HFFc6 (cell line): ENCODE results near the gene EPB41L2. TPM values are rescaled to one million over a fixed set of nuclear protein-coding genes. Genes with fewer than 3 reads are reported as not detected.

Experiments used
- DNase-seq: peaks from one replicate; pipeline ENCODE4 v3.0.0-alpha.2; 2018
- H3K27ac Mint-ChIP-seq: 2 replicates; pipeline ENCODE4 v1.8.0; 2020; ENCODE audit warnings: mild to moderate bottlenecking, mixed read lengths
- H3K27me3 Mint-ChIP-seq: 2 replicates; pipeline ENCODE4 v1.8.0; 2021; ENCODE audit warnings: mild to moderate bottlenecking, moderate library complexity, mixed read lengths; ENCODE audit not compliant: insufficient read depth
- H3K36me3 Mint-ChIP-seq: 2 replicates; pipeline ENCODE4 v1.8.0; 2021; ENCODE audit warnings: low read depth, mixed read lengths
- H3K4me1 Mint-ChIP-seq: 2 replicates; pipeline ENCODE4 v1.8.0; 2020; ENCODE audit warnings: low read depth, mixed read lengths
- H3K4me3 Mint-ChIP-seq: 2 replicates; pipeline ENCODE4 v1.8.0; 2020; ENCODE audit warnings: mild to moderate bottlenecking, moderate library complexity, mixed read lengths
- H3K9me3 Mint-ChIP-seq: 2 replicates; pipeline ENCODE4 v1.8.0; 2020; ENCODE audit warnings: mild to moderate bottlenecking, mixed read lengths
- CTCF ChIP-seq: fragments of 200-600 bp; sonication (generic); IDR thresholded peaks from 2 replicates; pipeline ENCODE4 v1.5.0; 2021; ENCODE audit warnings: antibody characterized with exemption, mild to moderate bottlenecking
- total RNA-seq, 6 experiments: library from RNA; stranded (reverse); fragmentation: NEBNext Ultra II Directional; extraction: Animal tissue kit (Norgen Biotek cat#: 25700); gene quantifications; 2 replicates in 1 of 6; 3 replicates in 5 of 6; pipeline ENCODE4 v1.2.3, GENCODE V29; 2021

The EPB41L2 gene
- total RNA-seq, 6 experiments from 2014 or later = 39.3 to 73.8 (median 60.7) TPM

DNA sequence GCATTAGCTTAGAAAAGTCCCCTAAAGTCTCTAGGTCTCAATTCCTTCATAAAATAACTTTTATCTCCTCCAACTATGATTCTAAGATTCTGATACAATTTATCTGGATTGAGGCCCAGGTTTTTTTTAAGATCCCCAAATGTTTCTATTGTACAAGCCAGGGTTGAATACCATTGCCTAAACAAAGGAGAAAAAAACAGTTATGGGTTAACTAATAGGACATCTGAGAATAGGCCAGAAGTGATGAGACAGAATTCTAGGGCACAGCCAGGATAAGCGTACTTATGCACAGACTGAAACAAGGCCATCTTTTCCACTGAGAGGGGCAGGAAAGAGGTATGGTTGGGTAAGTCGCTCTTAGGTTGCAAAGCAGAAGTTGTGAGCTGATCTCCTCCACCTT is 26.4 kb downstream of the EPB41L2 start:
- Mint-ChIP-seq H3K4me3 (no peak overlapping the region), H3K36me3 (peaks cover 4% of the 10 kb centered on the region; the same call in 1 of the 2 replicates), H3K9me3 (no peaks in the 10 kb centered on the region), H3K4me1 (peaks cover 25% of the 10 kb centered on the region), H3K27me3 (no peaks in the 10 kb centered on the region), H3K27ac (no peak overlapping the region)
- DNase-seq = no peak
- no peak for TF ChIP-seq CTCF

DNA sequence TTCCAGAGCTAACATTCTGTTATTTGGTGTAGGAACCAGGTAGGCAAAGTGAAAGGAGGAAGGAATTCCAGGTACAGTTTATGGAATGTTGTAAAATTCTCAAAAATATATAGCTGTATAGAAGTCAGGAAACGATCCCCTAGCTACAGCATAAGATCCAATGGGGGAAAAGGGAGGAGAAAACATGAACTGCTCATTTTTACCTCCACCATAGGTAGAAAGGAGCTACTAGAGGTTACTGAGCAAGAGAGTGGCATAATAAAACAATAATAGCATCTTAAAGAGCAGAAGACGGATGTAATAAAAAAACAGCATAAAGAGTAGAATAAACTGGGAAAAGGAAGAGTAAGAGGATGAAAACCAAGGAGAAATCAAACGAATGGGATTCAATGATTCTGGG is 26.9 kb downstream of the EPB41L2 start:
- no peak for DNase-seq
- no peak overlapping the region for H3K27ac Mint-ChIP-seq
- peaks cover 20% of the 10 kb centered on the region for H3K4me1 Mint-ChIP-seq
- no peak overlapping the region for H3K4me3 Mint-ChIP-seq
- TF ChIP-seq CTCF = no peak
- no peaks in the 10 kb centered on the region for H3K27me3 Mint-ChIP-seq
- no peaks in the 10 kb centered on the region for H3K9me3 Mint-ChIP-seq
- peaks cover 4% of the 10 kb centered on the region; the same call in 1 of the 2 replicates for H3K36me3 Mint-ChIP-seq

DNA sequence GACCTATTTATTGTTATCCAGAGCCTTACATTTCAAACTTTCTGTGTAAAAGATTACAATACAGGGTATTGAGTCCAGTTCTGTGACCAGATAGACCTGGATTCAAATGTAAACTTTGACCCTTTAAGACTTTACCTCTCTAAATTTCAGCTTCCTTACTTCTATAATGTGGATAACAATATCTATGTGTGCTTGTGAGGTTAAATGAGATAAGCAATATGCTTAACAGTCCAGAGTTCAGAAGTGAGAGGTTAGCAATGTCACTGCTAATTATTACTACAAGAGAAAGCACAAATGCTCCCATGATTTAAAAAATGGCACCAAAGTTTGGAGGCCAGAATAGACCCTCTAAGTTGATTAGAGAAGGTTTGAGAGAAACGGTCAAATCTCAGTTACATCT is 27.5 kb downstream of the EPB41L2 start:
- TF ChIP-seq CTCF = no peak
- Mint-ChIP-seq H3K27ac (no peak overlapping the region), H3K4me3 (no peak overlapping the region), H3K27me3 (no peaks in the 10 kb centered on the region), H3K9me3 (no peaks in the 10 kb centered on the region), H3K4me1 (peaks cover 18% of the 10 kb centered on the region), H3K36me3 (peaks cover 2% of the 10 kb centered on the region; the same call in 1 of the 2 replicates)
- DNase-seq = no peak

DNA sequence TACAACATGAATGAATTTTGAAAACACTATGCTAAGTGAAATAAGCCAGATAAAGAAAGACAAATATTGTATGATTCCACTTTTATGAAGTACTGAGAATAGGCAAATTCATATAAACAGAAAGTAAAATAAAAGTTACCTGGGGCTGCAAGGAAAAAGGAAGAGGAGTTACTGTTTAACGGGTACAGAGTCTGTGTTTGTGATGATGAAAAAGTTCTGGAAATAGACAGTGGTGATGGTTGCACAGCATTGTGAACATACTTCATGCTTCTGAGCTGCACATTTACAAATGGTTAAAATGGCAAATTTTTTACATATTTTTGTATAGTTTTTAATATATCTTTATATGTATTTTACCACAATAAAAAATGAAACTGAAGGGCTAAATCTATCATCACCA is 29.4 kb downstream of the EPB41L2 start:
- no peak overlapping the region for H3K4me3 Mint-ChIP-seq
- peaks cover 25% of the 10 kb centered on the region for H3K4me1 Mint-ChIP-seq
- no peak overlapping the region for H3K27ac Mint-ChIP-seq
- no peak for DNase-seq
- no peaks in the 10 kb centered on the region for H3K27me3 Mint-ChIP-seq
- H3K36me3 Mint-ChIP-seq = no peaks in the 10 kb centered on the region
- no peaks in the 10 kb centered on the region for H3K9me3 Mint-ChIP-seq
- TF ChIP-seq CTCF = no peak

GRCh38 chr6:131029626-131030297 is 33.3 kb downstream of the EPB41L2 start:
- no peaks in the 10 kb centered on the region for H3K27me3 Mint-ChIP-seq
- peak overlapping the region; percentile 47 for H3K27ac Mint-ChIP-seq
- H3K9me3 Mint-ChIP-seq = no peaks in the 10 kb centered on the region
- TF ChIP-seq CTCF = no peak
- no peaks in the 10 kb centered on the region for H3K36me3 Mint-ChIP-seq
- H3K4me3 Mint-ChIP-seq = peak overlapping the region; percentile 52; the same call in 1 of the 2 replicates
- peak; percentile 25 for DNase-seq
- H3K4me1 Mint-ChIP-seq = peaks cover 39% of the 10 kb centered on the region
